NCI-H2171 (cell line): ENCODE results near the gene TMBIM1.
"Not testable (repeated sequence)": the region's sequence is repeated elsewhere in the genome, so short reads cannot be mapped to it uniquely, and the experiment has no call there.

Source experiments
- DNase-seq: peaks from one replicate; lab custom pipeline; 2025; lab: John Stamatoyannopoulos, UW

Gene TMBIM1

DNA sequence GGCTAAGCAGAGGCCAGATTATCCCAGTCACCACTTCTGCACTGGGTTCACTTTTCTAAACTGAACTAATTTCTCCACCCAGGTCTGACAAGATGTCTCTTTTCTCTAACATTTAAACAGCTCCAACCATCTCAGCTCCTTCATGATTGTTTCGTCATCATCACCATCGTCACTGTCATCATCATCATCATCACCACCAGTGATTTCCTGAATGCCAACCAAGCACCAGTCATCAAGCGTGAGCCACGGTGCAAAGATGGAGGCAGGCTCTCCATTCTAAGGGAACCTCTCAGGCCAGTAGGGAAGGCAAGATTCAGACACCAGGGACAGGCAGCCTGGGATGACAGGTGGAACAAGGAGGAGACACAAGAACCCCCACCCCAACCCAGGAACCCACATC, 25.5 kb upstream of the TMBIM1 start:
- DNase-seq: no peak

- no peak for DNase-seq
Measured at GRCh38 chr2:218317303-218317630, 25.0 kb upstream of the TMBIM1 start.

DNA sequence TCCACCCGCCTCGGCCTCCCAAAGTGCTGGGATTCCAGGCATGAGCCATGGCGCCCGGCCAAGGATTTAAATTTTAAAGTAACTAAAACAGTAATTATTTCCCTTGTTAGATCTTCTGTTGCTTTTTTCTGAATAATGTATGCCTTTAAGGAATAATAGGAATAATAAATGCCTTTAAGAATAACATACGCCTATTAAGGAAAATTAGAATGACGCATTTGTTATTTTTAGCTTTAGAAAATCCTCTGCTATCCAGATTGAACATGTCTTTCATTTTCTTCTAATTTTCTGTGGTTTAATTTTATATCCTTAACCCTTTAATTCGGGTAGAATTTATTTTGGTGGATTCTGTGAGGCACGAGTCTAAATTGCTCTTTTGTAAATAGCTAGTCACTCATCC, 23.1 kb upstream of the TMBIM1 start:
- DNase-seq: no peak

DNA sequence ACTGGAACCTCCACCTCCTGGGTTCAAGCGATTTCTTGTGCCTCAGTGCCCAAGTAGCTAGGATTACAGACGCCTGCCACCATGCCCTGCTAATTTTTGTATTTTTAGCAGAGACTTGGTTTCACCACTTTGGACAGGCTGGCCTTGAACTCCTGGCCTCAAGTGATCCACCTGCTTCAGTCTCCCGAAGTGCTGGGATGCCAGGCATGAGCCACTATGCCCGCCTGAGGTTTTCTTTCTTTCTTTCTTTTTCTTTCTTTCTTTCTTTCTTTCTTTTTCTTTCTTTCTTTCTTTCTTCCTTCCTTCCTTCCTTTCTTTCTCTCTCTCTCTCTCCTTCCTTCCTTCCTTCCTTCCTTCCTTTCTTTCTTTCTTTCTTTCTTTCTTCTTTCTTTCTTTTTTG, 22.5 kb upstream of the TMBIM1 start:
- DNase-seq: not testable (repeated sequence)

- no peak for DNase-seq
Measured at GRCh38 chr2:218313356-218313755, 21.1 kb upstream of the TMBIM1 start.

GRCh38 chr2:218312267-218312756, 20.0 kb upstream of the TMBIM1 start:
- DNase-seq: no peak

GRCh38 chr2:218311541-218312266, 19.4 kb upstream of the TMBIM1 start:
- DNase-seq: not testable (repeated sequence)

- no peak for DNase-seq
Measured at GRCh38 chr2:218310853-218311540, 18.7 kb upstream of the TMBIM1 start.

DNA sequence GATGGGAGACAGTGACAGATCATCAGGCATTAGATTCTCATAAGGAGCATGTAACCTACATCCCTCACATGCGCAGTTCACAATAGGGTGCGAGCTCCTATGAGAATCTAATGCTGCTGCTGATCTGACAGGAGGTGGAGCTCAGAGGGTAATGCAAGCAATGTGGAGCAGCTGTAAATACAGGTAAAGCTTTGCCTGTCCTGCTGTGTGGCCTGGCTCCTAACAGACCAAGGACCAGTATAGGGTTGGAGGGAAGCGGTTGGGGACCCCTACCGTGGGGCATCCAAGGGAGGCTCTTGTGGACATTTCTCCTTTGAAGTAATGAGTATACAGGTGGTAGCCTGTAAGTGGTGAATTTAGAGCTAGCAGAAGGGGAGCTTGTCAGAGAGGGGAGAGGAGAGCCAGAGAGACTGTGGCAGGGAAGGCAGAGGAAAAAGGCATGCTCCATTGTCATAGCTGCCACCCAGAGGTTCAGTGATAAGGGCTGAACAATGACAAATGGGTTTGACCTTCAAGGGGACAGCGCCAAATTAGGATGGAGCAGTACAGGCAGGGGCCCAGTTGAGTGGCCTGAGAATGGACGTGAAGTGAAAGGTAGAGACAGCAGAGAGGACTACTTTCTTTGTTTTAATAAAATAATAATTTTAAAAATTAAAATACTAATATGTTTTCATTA, 15.2 kb upstream of the TMBIM1 start:
- DNase-seq: no peak

- no peak for DNase-seq
Measured at GRCh38 chr2:218306184-218306920, 14.0 kb upstream of the TMBIM1 start.

DNA sequence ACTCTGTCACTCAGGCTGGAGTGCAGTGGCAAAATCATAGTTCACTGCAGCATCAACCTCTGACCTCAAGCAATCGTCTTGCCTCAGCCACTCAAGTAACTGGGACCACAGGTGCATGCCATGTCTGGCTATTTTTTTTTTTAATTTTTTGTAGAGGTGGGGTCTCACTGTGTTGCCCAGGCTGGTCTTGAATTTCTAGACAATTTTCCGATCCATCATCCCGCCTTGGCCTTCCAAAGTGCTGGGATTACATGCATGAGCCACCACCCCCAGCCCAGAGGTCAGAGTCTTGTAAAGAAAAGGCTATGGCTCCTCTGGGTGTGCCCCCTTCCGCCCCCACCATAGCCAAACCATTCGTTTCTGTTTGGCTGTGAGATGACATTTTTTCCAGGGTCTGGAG, 13.1 kb upstream of the TMBIM1 start:
- DNase-seq: no peak

GRCh38 chr2:218301176-218301819, 9.0 kb upstream of the TMBIM1 start:
- peak; percentile 65 for DNase-seq

DNA sequence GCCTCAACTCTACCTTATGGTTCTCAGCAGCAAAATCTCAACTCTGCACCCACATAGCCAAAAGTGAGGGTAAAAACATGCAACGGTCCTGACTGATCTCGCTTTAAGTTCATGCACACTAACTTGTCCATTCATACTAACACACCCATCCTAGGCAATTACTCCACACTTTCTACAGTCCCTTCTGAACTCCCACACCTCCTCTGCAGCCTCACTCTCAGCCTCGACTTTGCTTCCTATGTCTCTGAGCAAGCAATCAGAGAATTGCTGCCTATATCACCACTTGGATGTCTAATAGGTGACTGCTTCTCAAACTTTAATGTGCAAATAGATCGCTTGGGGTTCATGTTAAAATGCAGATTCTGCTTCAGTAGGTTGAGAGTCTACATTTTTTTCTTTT, 7.8 kb upstream of the TMBIM1 start:
- no peak for DNase-seq

DNA sequence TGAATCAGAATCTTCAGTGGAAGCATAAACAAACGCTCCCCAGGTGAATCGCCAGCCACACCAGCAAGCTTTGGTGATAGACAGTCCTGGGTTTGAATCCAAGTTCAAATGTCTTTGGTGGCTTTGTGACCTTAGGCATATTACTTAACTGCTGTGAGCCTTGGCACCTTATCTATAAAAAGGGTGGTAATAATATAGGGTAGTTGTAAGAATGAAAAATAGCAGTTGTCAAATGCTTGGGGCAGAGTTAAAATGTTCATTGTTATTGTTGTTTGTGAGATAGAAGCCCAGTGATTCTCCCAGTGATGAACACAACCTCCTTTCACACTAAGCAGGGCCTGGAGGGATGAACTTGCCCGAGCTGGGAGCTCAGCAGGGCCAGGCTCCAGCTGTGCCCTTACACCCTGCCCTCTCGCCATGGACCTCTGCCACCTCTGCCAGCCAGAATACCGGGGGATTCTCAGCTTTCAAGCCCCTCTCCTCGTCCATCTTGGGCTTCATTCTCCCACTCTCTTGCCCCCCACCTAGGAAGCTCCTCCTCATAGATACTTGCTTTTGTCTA, 6.1 kb upstream of the TMBIM1 start:
- DNase-seq: no peak

GRCh38 chr2:218296847-218297246, 4.5 kb upstream of the TMBIM1 start:
- no peak for DNase-seq

DNA sequence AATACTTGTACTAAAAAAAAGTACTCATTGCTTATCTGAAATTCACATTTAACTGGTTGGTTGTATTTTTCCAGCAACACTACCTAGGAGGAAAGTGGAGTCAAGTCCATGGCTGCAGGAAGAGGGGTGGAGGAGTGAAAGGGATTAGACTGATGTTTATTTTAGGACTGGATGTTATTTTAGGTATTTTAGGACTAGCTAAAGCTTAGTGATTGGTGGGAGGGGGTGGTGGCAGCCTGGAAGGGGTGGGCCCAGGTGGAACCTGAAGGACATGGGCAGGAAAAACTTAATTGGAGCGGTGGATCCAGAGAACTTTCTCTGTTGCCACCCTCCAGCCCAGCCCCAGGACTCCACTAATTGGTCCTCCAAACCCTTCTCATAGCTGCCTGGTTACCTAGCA, 3.9 kb upstream of the TMBIM1 start:
- no peak for DNase-seq

- DNase-seq: no peak
Measured at GRCh38 chr2:218295029-218295428, 2.7 kb upstream of the TMBIM1 start.

- no peak for DNase-seq
Measured at GRCh38 chr2:218294430-218295022, 2.2 kb upstream of the TMBIM1 start.

DNA sequence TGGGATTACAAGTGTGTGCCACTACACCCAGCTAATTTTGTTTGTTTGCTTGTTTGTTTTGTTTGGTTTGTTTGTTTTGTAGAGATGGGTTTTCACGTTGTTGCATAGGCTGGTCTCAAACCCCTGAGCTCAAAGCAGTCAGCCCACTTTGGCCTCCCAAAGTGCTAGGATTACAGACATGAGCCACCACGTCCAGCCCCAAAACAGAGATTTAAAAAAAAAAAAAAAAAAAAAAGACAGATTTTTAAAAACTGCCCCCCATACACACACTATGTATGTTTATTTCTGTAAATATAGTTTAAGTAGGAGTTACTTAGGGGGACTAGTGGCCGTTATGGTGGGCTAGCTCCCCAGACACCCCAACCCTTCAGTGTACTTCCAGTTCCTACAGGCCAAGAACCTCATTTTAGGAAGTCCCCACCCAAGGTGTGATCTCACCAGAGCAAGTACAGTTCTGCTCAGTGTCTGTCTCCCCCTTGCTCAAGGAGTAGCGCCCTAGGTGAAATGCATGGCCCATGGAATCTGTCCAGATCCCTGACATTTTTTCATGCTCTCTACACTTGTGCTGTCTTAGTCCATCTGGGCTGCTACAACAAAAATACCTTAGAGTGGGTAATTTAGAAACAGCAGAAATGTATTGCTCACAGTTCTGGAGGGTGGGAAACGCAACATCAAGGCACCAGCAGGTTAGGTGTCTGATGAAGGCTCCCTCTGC, 1.6 kb upstream of the TMBIM1 start:
- DNase-seq: no peak

- no peak for DNase-seq
Measured at GRCh38 chr2:218291318-218292047, 820 bp downstream of the TMBIM1 start.
